ENCODE results near the gene AFF3.
A peak's percentile ranks its signal among the peaks of the same experiment; 100 is the strongest.
"Not testable (repeated sequence)": the region's sequence is repeated elsewhere in the genome, so short reads cannot be mapped to it uniquely, and the experiment has no call there.

The AFF3 gene

GRCh38 chr2:100142393-100142792 is at the start of gene AFF3:
TSS of gene AFF3 (minus strand) at chr2:100142590. CDS start at chr2:100104454, 38,136 bp downstream.
- peak; percentile 13 to 26 for DNase-seq

GRCh38 chr2:100189387-100189786 is 47.0 kb upstream of the AFF3 start:
- no peak for DNase-seq

GRCh38 chr2:100188326-100188725 is 45.9 kb upstream of the AFF3 start:
- no peak for DNase-seq

GRCh38 chr2:100186126-100186525 is 43.7 kb upstream of the AFF3 start:
- no peak for DNase-seq

GRCh38 chr2:100185516-100185915 is 43.1 kb upstream of the AFF3 start:
- no peak for DNase-seq

GRCh38 chr2:100185105-100185504 is 42.7 kb upstream of the AFF3 start:
- no peak for DNase-seq

GRCh38 chr2:100184055-100184737 is 41.8 kb upstream of the AFF3 start:
- no peak for DNase-seq

- DNase-seq, result no peak
Measured at GRCh38 chr2:100182494-100183361, 40.3 kb upstream of the AFF3 start.

- DNase-seq, result no peak
Measured at GRCh38 chr2:100180503-100180902, 38.1 kb upstream of the AFF3 start.

- no peak for DNase-seq
Measured at GRCh38 chr2:100179806-100180205, 37.4 kb upstream of the AFF3 start.

- no peak for DNase-seq
Measured at GRCh38 chr2:100178864-100179263, 36.5 kb upstream of the AFF3 start.

GRCh38 chr2:100178085-100178788 is 35.8 kb upstream of the AFF3 start:
- no peak for DNase-seq

- no peak for DNase-seq
Measured at GRCh38 chr2:100176925-100177324, 34.5 kb upstream of the AFF3 start.

GRCh38 chr2:100174026-100174431 is 31.6 kb upstream of the AFF3 start:
- DNase-seq, result no peak

- DNase-seq, result no peak
Measured at GRCh38 chr2:100166701-100167100, 24.3 kb upstream of the AFF3 start.

GRCh38 chr2:100163605-100164004 is 21.2 kb upstream of the AFF3 start:
- no peak for DNase-seq

GRCh38 chr2:100161945-100162620 is 19.7 kb upstream of the AFF3 start:
- DNase-seq, result no peak

GRCh38 chr2:100160396-100160795 is 18.0 kb upstream of the AFF3 start:
- DNase-seq, result no peak

- DNase-seq, result not testable (repeated sequence)
Measured at GRCh38 chr2:100151832-100152231, 9.4 kb upstream of the AFF3 start.

GRCh38 chr2:100151310-100151709 is 8.9 kb upstream of the AFF3 start:
- no peak for DNase-seq

GRCh38 chr2:100148883-100149282 is 6.5 kb upstream of the AFF3 start:
- DNase-seq, result no peak

GRCh38 chr2:100146657-100146960 is 4.2 kb upstream of the AFF3 start:
- no peak for DNase-seq

All from stimulated activated CD4-positive, alpha-beta T cell treated with anti-CD3 and anti-CD28 coated beads, Interleukin-4, amount 100 ng/mL, for 4 hours (primary cell).